ENCODE results near the gene RUFY4.

- TF ChIP-seq TAF1 (IDR thresholded peaks at IDR 0.05; ENCODE audit: low read depth) (no peak), YY1 (IDR thresholded peaks at IDR 0.05; ENCODE audit: low read depth) (no peak)
Observed at GRCh38 chr2:218024336-218024735, 44.7 kb upstream of the RUFY4 start.

Data from Ishikawa (cell line).